Ovary (tissue), 9 donors: ENCODE results near the gene LGALS1. TPM values are rescaled to one million over a fixed set of nuclear protein-coding genes. Genes with fewer than 3 reads are reported as not detected.
"Not testable (repeated sequence)": the region's sequence is repeated elsewhere in the genome, so short reads cannot be mapped to it uniquely, and the experiment has no call there.

Experiments
- DNase-seq, 5 donors: peaks; one replicate each; pipeline ENCODE4 v3.0.0-alpha.2; 2019 to 2020
- H3K27ac ChIP-seq, 2 donors: fragments of 200-600 bp; one replicate each; pipeline versions ENCODE4 v1.5.1 to v1.8.0; 2019 to 2022
- H3K27me3 ChIP-seq: fragments of 200-600 bp; one replicate; pipeline ENCODE4 v1.8.0; 2022
- H3K36me3 ChIP-seq: fragments of 200-600 bp; sonication (generic); one replicate; pipeline ENCODE4 v1.5.1; 2019
- H3K4me1 ChIP-seq: one replicate; pipeline ENCODE4 v1.8.1; 2013; ENCODE audit warnings: mild to moderate bottlenecking, moderate library complexity; ENCODE audit not compliant: insufficient read depth
- H3K4me3 ChIP-seq: fragments of 200-600 bp; sonication (generic); one replicate; pipeline ENCODE4 v1.5.1; 2017
- H3K9me3 ChIP-seq, 2 donors: fragments of 200-600 bp in 1 of 2; sonication (generic) in 1 of 2; one replicate each; pipeline versions ENCODE4 v1.5.1 to v1.8.1; 2013 to 2019; ENCODE audit warnings: mild to moderate bottlenecking in 1 of 2, moderate library complexity in 1 of 2
- CTCF ChIP-seq, 3 donors: fragments of 450-650 bp in 2 of 3; fragments of 200-600 bp in 1 of 3; IDR thresholded peaks; one replicate each; pipeline versions ENCODE4 v1.5.1 to v1.8.0; 2016 to 2022; ENCODE audit warnings: antibody characterized with exemption in 3 of 3, mild to moderate bottlenecking in 1 of 3
- EP300 ChIP-seq: sonication (generic); formaldehyde crosslinking; IDR thresholded peaks from one replicate; pipeline ENCODE4 v1.6.1; 2017; ENCODE audit warnings: antibody characterized with exemption
- POLR2A ChIP-seq: fragments of 450-650 bp; IDR thresholded peaks from one replicate; pipeline ENCODE4 v1.6.1; 2017; ENCODE audit warnings: antibody characterized with exemption, mild to moderate bottlenecking, moderate library complexity
- WGBS, 3 donors: extraction: QIAGEN DNeasy Blood & Tissue Kit in 1 of 3; methylation state at CpG; one replicate each; pipeline versions ENCODE4 v1.1.5 to v1.1.7; 2013 to 2017; 5-methylcytosine and 5-hydroxymethylcytosine counted together
- intact Hi-C, 4 donors: fragments of 100-400 bp; cut with DNase I; formaldehyde crosslinking; loops; one replicate each; pipeline versions ENCODE4 v1.11.0 to v1.15.1; 2022 to 2023
- polyA plus RNA-seq, 2 donors: library from polyadenylated mRNA; stranded (reverse); fragments of 200-250 nt in 1 of 2; fragments of 350-450 nt in 1 of 2; fragmentation: Illumina TruSeq in 1 of 2; extraction: RNeasy Lipid Tissue Mini Kit (QIAGEN cat#74804) in 1 of 2; gene quantifications; one replicate each; pipeline ENCODE4 v1.2.3, GENCODE V29; 2013 to 2014
- total RNA-seq, 7 donors: library from RNA; depleted of rRNA in 2 of 7; stranded (reverse); fragments of >200 nt in 2 of 7; fragmentation: NEBNext Ultra II Directional in 3 of 7; extraction: Animal tissue kit (Norgen Biotek cat#: 25700) in 3 of 7; gene quantifications; one replicate each; pipeline versions ENCODE4 v1.1.0 to v1.2.4, GENCODE V29; 2016 to 2023
- donor health status: DM: no; HTN: no; CAD: no; lungs with moderate emphysema.
- donor health status: DM: no; HTN: no; CAD: no.
- donor health status: Bipolar disorder and iron deficiency.
- donor health status: DM: yes; HTN: yes; CAD: no.
- donor health status: DM: no; HTN: no; CAD: no.
- donor health status: DM: yes; HTN: yes; CAD: no.

LGALS1 gene
- total and polyA plus RNA-seq, 9 donors: 331 to 1,819 (median 1,125) TPM

DNA sequence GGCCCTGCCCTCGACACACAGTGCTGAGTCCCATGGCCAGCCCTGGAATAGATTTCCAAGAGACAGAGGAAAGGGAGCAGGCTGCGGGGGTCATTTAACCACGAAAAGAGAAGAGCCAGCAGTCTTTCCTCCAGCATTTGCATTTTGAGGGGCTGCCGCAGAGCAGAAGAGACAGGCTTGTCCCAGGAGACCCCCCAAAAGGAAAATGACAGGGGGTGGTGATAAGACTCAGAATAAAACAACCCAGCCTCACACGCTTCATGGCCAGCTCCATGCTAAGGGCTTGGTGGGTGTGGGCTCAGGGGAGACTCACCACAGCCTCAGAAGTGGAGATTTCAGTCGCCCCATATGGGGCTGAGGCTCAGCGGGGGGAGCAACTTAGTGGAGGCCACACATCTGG is 38.3 kb downstream of the LGALS1 start:
- Histone ChIP-seq H3K4me3 (no peak overlapping the region), H3K27ac (no peak overlapping the region), H3K36me3 (no peaks in the 10 kb centered on the region), H3K9me3 (no peaks in the 10 kb centered on the region), H3K4me1 (no peaks in the 10 kb centered on the region), H3K27me3 (no peaks in the 10 kb centered on the region)
- 92 to 98% (median 94%) methylated on average over 7 of the region's 7 CpGs for WGBS, 3 donors
- intact Hi-C loops: no loop called here
- DNase-seq: no peak
- TF ChIP-seq CTCF (IDR thresholded peaks at IDR 0.05) (no peak), POLR2A (no peak), EP300 (no peak)

- WGBS, 3 donors: 83 to 91% (median 89%) methylated on average over 2 of the region's 2 CpGs
- H3K27me3 ChIP-seq: no peaks in the 10 kb centered on the region
- no peaks in the 10 kb centered on the region for H3K4me1 ChIP-seq
- H3K36me3 ChIP-seq: no peaks in the 10 kb centered on the region
- DNase-seq: no peak
- H3K27ac ChIP-seq: no peak overlapping the region
- H3K4me3 ChIP-seq: no peak overlapping the region
- TF ChIP-seq POLR2A (no peak), CTCF (IDR thresholded peaks at IDR 0.05) (no peak), EP300 (no peak)
- H3K9me3 ChIP-seq: no peaks in the 10 kb centered on the region
- intact Hi-C loops: no loop called here
These were observed 39.2 kb downstream of the LGALS1 start for GRCh38 chr22:37714634-37715033.

DNA sequence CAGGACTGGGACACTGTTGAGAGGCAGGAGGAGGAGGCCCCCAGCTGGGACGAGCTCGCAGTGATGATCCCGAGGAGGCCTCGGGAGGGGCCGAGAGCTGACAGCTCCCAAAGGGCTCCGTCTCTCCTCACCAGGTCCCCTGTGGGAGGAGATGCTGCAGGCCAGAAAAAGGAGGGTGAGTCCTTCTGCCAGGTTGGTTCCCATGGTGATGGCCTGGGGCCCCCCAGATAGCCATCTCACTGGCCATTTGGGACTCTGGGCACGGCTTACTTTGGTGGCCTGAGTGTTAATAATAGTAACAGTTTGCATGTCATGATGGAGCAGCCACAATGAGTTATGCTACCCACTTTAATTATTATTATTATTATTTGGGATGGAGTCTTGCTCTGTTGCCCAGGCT is 40.3 kb downstream of the LGALS1 start:
- TF ChIP-seq CTCF (IDR thresholded peaks at IDR 0.05) (no peak), EP300 (no peak), POLR2A (no peak)
- intact Hi-C loops: no loop called here
- H3K27ac ChIP-seq: no peak overlapping the region
- H3K4me3 ChIP-seq: no peak overlapping the region
- 71 to 77% (median 73%) methylated on average over 6 to 7 of the region's 7 CpGs for WGBS, 3 donors
- H3K36me3 ChIP-seq: no peaks in the 10 kb centered on the region
- H3K9me3 ChIP-seq: no peaks in the 10 kb centered on the region
- no peaks in the 10 kb centered on the region for H3K4me1 ChIP-seq
- H3K27me3 ChIP-seq: no peaks in the 10 kb centered on the region
- DNase-seq: no peak

- H3K36me3 ChIP-seq: no peaks in the 10 kb centered on the region
- H3K27me3 ChIP-seq: no peaks in the 10 kb centered on the region
- WGBS, 3 donors: 92 to 96% (median 94%) methylated on average over 9 of the region's 9 CpGs
- TF ChIP-seq EP300 (no peak), CTCF (IDR thresholded peaks at IDR 0.05) (no peak)
- H3K4me3 ChIP-seq: no peak overlapping the region
- intact Hi-C loops: no loop called here
- H3K9me3 ChIP-seq: no peaks in the 10 kb centered on the region
- H3K27ac ChIP-seq: no peak overlapping the region
- no peaks in the 10 kb centered on the region for H3K4me1 ChIP-seq
- no peak for DNase-seq
These were observed 41.3 kb downstream of the LGALS1 start for GRCh38 chr22:37716708-37717107.

DNA sequence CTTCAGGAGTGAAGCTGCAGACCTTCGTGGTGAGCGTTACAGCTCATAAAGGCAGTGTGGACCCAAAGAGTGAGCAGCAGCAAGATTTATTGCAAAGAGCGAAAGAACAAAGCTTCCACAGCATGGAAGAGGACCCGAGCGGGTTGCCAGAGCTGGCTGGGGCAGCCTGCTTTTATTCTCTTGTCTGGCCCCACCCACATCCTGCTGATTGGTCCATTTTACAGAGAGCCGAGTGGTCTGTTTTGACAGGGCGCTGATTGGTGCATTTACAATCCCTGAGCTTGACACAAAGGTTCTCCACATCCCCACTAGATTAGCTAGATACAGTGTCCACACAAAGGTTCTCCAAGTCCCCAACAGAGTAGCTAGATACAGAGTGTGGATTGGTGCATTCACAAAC is 41.8 kb downstream of the LGALS1 start:
- 88 to 92% (median 88%) methylated on average over 7 of the region's 7 CpGs for WGBS, 3 donors
- intact Hi-C loops, H3K27me3 ChIP-seq: not testable (repeated sequence)

DNA sequence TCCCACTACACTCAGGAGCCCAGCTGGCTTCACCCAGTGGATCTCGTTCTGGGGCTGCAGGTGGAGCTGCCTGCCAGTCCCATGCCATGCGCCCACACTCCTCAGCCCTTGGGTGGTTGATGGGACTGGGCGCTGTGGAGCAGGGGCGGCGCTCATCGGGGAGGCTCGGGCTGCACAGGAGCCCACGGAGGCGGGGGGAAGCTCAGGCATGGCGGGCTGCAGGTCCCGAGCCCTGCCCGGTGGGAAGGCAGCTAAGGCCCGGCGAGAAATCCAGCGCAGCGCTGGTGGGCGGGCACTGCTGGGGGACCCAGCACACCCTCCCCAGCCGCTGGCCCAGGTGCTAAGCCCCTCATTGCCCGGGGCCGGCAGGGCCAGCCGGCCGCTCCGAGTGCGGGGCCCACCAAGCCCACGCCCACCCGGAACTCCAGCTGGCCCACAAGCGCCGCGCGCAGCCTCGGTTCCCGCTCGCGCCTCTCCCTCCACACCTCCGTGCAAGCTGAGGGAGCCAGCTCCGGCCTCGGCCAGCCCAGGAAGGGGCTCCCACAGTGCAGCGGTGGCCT is 42.4 kb downstream of the LGALS1 start:
- H3K36me3 ChIP-seq, H3K27me3 ChIP-seq, H3K9me3 ChIP-seq, H3K4me3 ChIP-seq, H3K4me1 ChIP-seq, DNase-seq, H3K27ac ChIP-seq, intact Hi-C loops: not testable (repeated sequence)
- 92 to 95% (median 94%) methylated on average over 26 to 38 of the region's 38 CpGs for WGBS, 3 donors

More for the DNA sequence above, 41.8 kb downstream of the LGALS1 start:
- not testable (repeated sequence) for H3K27ac ChIP-seq, H3K4me1 ChIP-seq, H3K36me3 ChIP-seq, H3K4me3 ChIP-seq, DNase-seq, H3K9me3 ChIP-seq
